Neural cell (in vitro differentiated cells): ENCODE results near the gene LRRC2. TPM values are rescaled to one million over a fixed set of nuclear protein-coding genes. Genes with fewer than 3 reads are reported as not detected.

ENCODE experiments used
- H2AFZ ChIP-seq: fragments of 200-600, 300-800 bp; sonication (generic), shearing (Covaris generic); 2 replicates; pipeline ENCODE4 v1.6.0; 2014; ENCODE audit warnings: low read depth, mild to moderate bottlenecking, antibody characterized with exemption, low read length, moderate library complexity
- H3F3A ChIP-seq: fragments of 200-600 bp; shearing (Covaris generic); 2 replicates; pipeline ENCODE4 v1.6.1; 2016; ENCODE audit warnings: mild to moderate bottlenecking, moderate library complexity, mixed read lengths, antibody characterized with exemption, low read length; ENCODE audit not compliant: insufficient read depth, poor library complexity, severe bottlenecking
- H3K27ac ChIP-seq: fragments of 200-600, 300-800 bp; sonication (generic), shearing (Covaris generic); 2 replicates; pipeline ENCODE4 v1.5.1; 2014; ENCODE audit warnings: mild to moderate bottlenecking, low read length, moderate library complexity
- H3K27me3 ChIP-seq: fragments of 300-800, 200-600 bp; sonication (generic), shearing (Covaris generic); 2 replicates; pipeline ENCODE4 v1.6.0; 2014; ENCODE audit warnings: mild to moderate bottlenecking, low read depth, low read length, moderate library complexity; ENCODE audit not compliant: insufficient read depth
- H3K36me3 ChIP-seq: fragments of 300-800, 200-600 bp; sonication (generic), shearing (Covaris generic); 2 replicates; pipeline ENCODE4 v1.5.1; 2014; ENCODE audit warnings: mild to moderate bottlenecking, antibody characterized with exemption, low read length, moderate library complexity; ENCODE audit not compliant: insufficient read depth
- H3K4me2 ChIP-seq: fragments of 300-800, 200-600 bp; sonication (generic), shearing (Covaris generic); 2 replicates; pipeline ENCODE4 v1.6.0; 2014; ENCODE audit warnings: mild to moderate bottlenecking, low read length
- H3K4me3 ChIP-seq: fragments of 300-800, 200-600 bp; sonication (generic), shearing (Covaris generic); 2 replicates; pipeline ENCODE4 v1.5.1; 2014; ENCODE audit warnings: mild to moderate bottlenecking, low read length, moderate library complexity
- H3K79me2 ChIP-seq: fragments of 200-600 bp; shearing (Covaris generic); replicated peaks from 2 replicates; pipeline ENCODE4 v1.6.0; 2014; ENCODE audit warnings: mild to moderate bottlenecking, low read length, moderate library complexity; ENCODE audit not compliant: insufficient read depth
- H3K9ac ChIP-seq: fragments of 300-800, 200-600 bp; sonication (generic), shearing (Covaris generic); 2 replicates; pipeline ENCODE4 v1.6.1; 2016; ENCODE audit warnings: mild to moderate bottlenecking, low read length, mixed read lengths
- H3K9me2 ChIP-seq: fragments of 200-600 bp; shearing (Covaris generic); 2 replicates; pipeline ENCODE4 v1.6.1; 2016; ENCODE audit warnings: mild to moderate bottlenecking, low read length, mixed read lengths; ENCODE audit not compliant: insufficient read depth
- H3K9me3 ChIP-seq: fragments of 200-600, 300-800 bp; sonication (generic), shearing (Covaris generic); 2 replicates; pipeline ENCODE4 v1.6.1; 2016; ENCODE audit warnings: mild to moderate bottlenecking, mixed run types, low read length, moderate library complexity, mixed read lengths
- H4K20me1 ChIP-seq: fragments of 200-600 bp; shearing (Covaris generic); 2 replicates; pipeline ENCODE4 v1.6.1; 2016; ENCODE audit warnings: mild to moderate bottlenecking, mixed run types; ENCODE audit not compliant: insufficient read depth
- EP300 ChIP-seq: fragments of 450-650 bp; conservative IDR thresholded peaks from 2 replicates; pipeline ENCODE4 v1.6.1; 2014; ENCODE audit warnings: antibody characterized with exemption, mild to moderate bottlenecking, moderate library complexity; ENCODE audit not compliant: poor library complexity, severe bottlenecking
- EZH2 ChIP-seq: fragments of 200-600, 300-800 bp; shearing (Covaris generic), sonication (generic); IDR thresholded peaks from 2 replicates; pipeline ENCODE4 v1.6.1; 2014; ENCODE audit warnings: antibody characterized with exemption, low read length, borderline replicate concordance, mild to moderate bottlenecking; ENCODE audit not compliant: insufficient read depth, poor library complexity, severe bottlenecking
- MXI1 ChIP-seq: fragments of 450-650 bp; conservative IDR thresholded peaks from 2 replicates; pipeline ENCODE4 v1.6.1; 2014; ENCODE audit warnings: antibody characterized with exemption, mild to moderate bottlenecking; ENCODE audit not compliant: poor library complexity, severe bottlenecking
- POLR2AphosphoS5 ChIP-seq: IDR thresholded peaks from 2 replicates; pipeline ENCODE4 v1.6.1; 2012
- RAD21 ChIP-seq: fragments of 450-650 bp; conservative IDR thresholded peaks from 2 replicates; pipeline ENCODE4 v1.6.1; 2014; ENCODE audit warnings: antibody characterized with exemption, mild to moderate bottlenecking, moderate library complexity
- REST ChIP-seq: IDR thresholded peaks from 2 replicates; pipeline ENCODE4 v1.6.1; 2012; ENCODE audit warnings: borderline replicate concordance
- SMC3 ChIP-seq: fragments of 450-650 bp; conservative IDR thresholded peaks from 2 replicates; pipeline ENCODE4 v1.6.1; 2014; ENCODE audit warnings: antibody characterized with exemption, mild to moderate bottlenecking, moderate library complexity; ENCODE audit not compliant: poor library complexity
- TAF1 ChIP-seq: IDR thresholded peaks from 2 replicates; pipeline ENCODE4 v1.6.1; 2012; ENCODE audit warnings: low read depth
- polyA plus RNA-seq: library from polyadenylated mRNA; depleted of rRNA; stranded (reverse); fragments of >200 nt; gene quantifications from 2 replicates; pipeline ENCODE4 v1.2.3, GENCODE V29; 2014
- TF ChIP-seq, protein P1 (sequence below): fragments of 450-650 bp; IDR thresholded peaks from 2 replicates; pipeline ENCODE4 v1.5.1; 2014; ENCODE audit warnings: antibody characterized with exemption, mild to moderate bottlenecking, moderate library complexity; ENCODE audit not compliant: poor library complexity, severe bottlenecking

LRRC2 gene
- polyA plus RNA-seq, 1 donor from 2014 or later, result not detected

DNA sequence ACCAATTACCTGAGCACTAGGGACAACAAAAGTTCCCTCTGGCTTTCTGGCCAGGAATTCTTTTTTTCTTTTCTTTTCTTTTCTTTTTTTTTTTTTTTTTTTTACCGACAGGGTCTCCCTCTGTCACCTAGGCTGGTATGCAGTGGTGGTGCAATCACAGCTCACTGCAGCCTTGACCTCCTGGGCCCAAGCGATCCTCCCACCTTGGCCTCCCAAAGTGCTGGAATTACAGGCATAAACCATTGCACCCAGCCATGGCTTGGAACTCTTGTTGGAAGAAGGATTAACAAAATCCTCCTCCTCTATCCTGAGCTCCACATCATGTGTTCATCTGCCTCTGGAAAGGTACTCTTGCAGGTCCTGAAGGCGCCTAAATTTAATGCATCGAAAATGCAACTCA is 98.5 kb downstream of the LRRC2 start:
- H3K27me3 ChIP-seq, result peaks cover 23% of the 10 kb centered on the region
- H3K79me2 ChIP-seq, result no peaks in the 10 kb centered on the region
- no peaks in the 10 kb centered on the region for H3K36me3 ChIP-seq
- H3K9ac ChIP-seq, result no peak overlapping the region
- H3K4me2 ChIP-seq, result no peak overlapping the region
- no peaks in the 10 kb centered on the region for H3K9me3 ChIP-seq
- no peaks in the 10 kb centered on the region for H4K20me1 ChIP-seq
- TF ChIP-seq EZH2, result no peak
- no peak for TF ChIP-seq POLR2AphosphoS5
- no peak for TF ChIP-seq RAD21
- TF ChIP-seq TAF1, result no peak
- TF ChIP-seq SMC3, result no peak
- TF ChIP-seq, protein P1, sequence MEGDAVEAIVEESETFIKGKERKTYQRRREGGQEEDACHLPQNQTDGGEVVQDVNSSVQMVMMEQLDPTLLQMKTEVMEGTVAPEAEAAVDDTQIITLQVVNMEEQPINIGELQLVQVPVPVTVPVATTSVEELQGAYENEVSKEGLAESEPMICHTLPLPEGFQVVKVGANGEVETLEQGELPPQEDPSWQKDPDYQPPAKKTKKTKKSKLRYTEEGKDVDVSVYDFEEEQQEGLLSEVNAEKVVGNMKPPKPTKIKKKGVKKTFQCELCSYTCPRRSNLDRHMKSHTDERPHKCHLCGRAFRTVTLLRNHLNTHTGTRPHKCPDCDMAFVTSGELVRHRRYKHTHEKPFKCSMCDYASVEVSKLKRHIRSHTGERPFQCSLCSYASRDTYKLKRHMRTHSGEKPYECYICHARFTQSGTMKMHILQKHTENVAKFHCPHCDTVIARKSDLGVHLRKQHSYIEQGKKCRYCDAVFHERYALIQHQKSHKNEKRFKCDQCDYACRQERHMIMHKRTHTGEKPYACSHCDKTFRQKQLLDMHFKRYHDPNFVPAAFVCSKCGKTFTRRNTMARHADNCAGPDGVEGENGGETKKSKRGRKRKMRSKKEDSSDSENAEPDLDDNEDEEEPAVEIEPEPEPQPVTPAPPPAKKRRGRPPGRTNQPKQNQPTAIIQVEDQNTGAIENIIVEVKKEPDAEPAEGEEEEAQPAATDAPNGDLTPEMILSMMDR, result no peak
- TF ChIP-seq REST, result no peak
- no peak for TF ChIP-seq MXI1
- TF ChIP-seq EP300, result no peak
- no peaks in the 10 kb centered on the region for H3F3A ChIP-seq
- H3K27ac ChIP-seq, result no peak overlapping the region
- H3K9me2 ChIP-seq, result no peaks in the 10 kb centered on the region
- H2AFZ ChIP-seq, result no peak overlapping the region
- H3K4me3 ChIP-seq, result no peak overlapping the region

- H3K9me2 ChIP-seq, result no peaks in the 10 kb centered on the region
- no peak overlapping the region for H2AFZ ChIP-seq
- no peak for TF ChIP-seq TAF1
- no peak for TF ChIP-seq MXI1
- no peak for TF ChIP-seq EP300
- no peaks in the 10 kb centered on the region for H4K20me1 ChIP-seq
- H3K9ac ChIP-seq, result no peak overlapping the region
- H3F3A ChIP-seq, result no peaks in the 10 kb centered on the region
- H3K27ac ChIP-seq, result no peak overlapping the region
- no peak overlapping the region for H3K4me3 ChIP-seq
- no peaks in the 10 kb centered on the region for H3K9me3 ChIP-seq
- H3K36me3 ChIP-seq, result no peaks in the 10 kb centered on the region
- no peak overlapping the region for H3K4me2 ChIP-seq
- no peaks in the 10 kb centered on the region for H3K79me2 ChIP-seq
- peaks cover 23% of the 10 kb centered on the region for H3K27me3 ChIP-seq
Measured at GRCh38 chr3:46466871-46467403, 99.2 kb downstream of the LRRC2 start.

- H3K36me3 ChIP-seq, result no peaks in the 10 kb centered on the region
- H3K4me3 ChIP-seq, result no peak overlapping the region
- H3K9me3 ChIP-seq, result no peaks in the 10 kb centered on the region
- H3K4me2 ChIP-seq, result no peak overlapping the region
- H4K20me1 ChIP-seq, result no peaks in the 10 kb centered on the region
- no peak overlapping the region for H3K27ac ChIP-seq
- peaks cover 23% of the 10 kb centered on the region for H3K27me3 ChIP-seq
- no peaks in the 10 kb centered on the region for H3F3A ChIP-seq
- no peak overlapping the region for H3K9ac ChIP-seq
- H2AFZ ChIP-seq, result no peak overlapping the region
- TF ChIP-seq SMC3 (no peak), EP300 (no peak), RAD21 (no peak), POLR2AphosphoS5 (no peak), EZH2 (no peak), TAF1 (no peak), REST (no peak), MXI1 (no peak)
- TF ChIP-seq, protein P1, result no peak
- H3K9me2 ChIP-seq, result no peaks in the 10 kb centered on the region
- H3K79me2 ChIP-seq, result no peaks in the 10 kb centered on the region
Measured at GRCh38 chr3:46466273-46466672, 99.8 kb downstream of the LRRC2 start.
